ENCODE measurements around the gene OR10A5. TPM values are rescaled to one million over a fixed set of nuclear protein-coding genes. Genes with fewer than 3 reads are reported as not detected.

OR10A5 gene
- total and polyA plus RNA-seq, 9 of the 15 experiments (the other 6 are each of a cell fraction or from before 2014, with no cell fraction given) = 0.14 TPM; not detected in 8

DNA sequence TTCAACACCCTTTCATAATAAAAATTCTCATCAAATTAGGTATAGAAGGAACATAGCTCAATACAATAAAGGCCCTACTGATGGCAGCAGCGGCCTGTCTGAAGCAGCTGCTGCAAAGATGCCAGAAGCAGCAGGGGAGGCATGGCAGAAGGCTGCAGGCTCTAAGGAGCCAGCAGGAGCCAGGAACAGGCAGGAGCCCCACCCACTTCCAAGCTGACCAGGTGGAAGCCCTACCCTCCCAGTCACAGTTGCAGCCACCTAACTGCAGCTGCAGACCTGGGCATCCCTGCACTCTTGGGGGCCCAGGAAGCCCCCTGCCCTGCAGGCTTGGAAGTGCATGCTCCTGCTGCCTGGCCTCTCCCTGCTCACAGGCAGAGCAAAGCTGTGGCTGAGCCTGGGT lies 27.8 kb upstream of the OR10A5 start (continued):
- TF ChIP-seq OTX1 (CRISPR knock-in tag; IDR thresholded peaks at IDR 0.05) = no peak
- TF ChIP-seq ZNF57 (CRISPR knock-in tag; IDR thresholded peaks at IDR 0.05) = no peak

GRCh38 chr11:6818967-6819366 lies 26.5 kb upstream of the OR10A5 start:
- H3K79me2 ChIP-seq (ENCODE audit: control insufficient read depth, insufficient read depth, low read length) = no peaks in the 10 kb centered on the region
- ChIA-PET POLR2A (no interaction called here), CTCF (ENCODE audit: low intra/inter-chr PET ratio) (interaction anchor here (0.6 kb wide), 1 partner anchor 301 kb away, joined by 3 read pairs; no protein-coding TSS in a partner anchor)
- no peak overlapping the region for H3K4me3 ChIP-seq
- no peak for DNase-seq (ENCODE audit: extremely low read depth in 1 of 4, low spot score in 3 of 4)
- H3K36me3 ChIP-seq (ENCODE audit: control insufficient read depth, insufficient read depth, low read length) = no peaks in the 10 kb centered on the region
- no peaks in the 10 kb centered on the region for H3K4me1 ChIP-seq (replicated peaks in 1 of 2; ENCODE audit: control insufficient read depth in 2 of 2, insufficient read depth in 2 of 2, low read length in 2 of 2)
- H3K9me1 ChIP-seq (ENCODE audit: control insufficient read depth, insufficient read depth, low read length) = no peaks in the 10 kb centered on the region
- no peaks in the 10 kb centered on the region for H3K9me3 ChIP-seq (replicated peaks; ENCODE audit: control insufficient read depth, insufficient read depth, low read depth, low read length)
- no peak overlapping the region for H3K4me2 ChIP-seq (ENCODE audit: insufficient read depth, low read length)
- no peaks in the 10 kb centered on the region for H4K20me1 ChIP-seq (replicated peaks; ENCODE audit: control insufficient read depth, insufficient read depth, low read length)
- in situ Hi-C loops (cut with MboI) (no loop called here), intact Hi-C loops (cut with micrococcal nuclease) (loop anchor here (10.0 kb wide), 1 partner anchor 276 kb away; no protein-coding TSS in a partner anchor)
- BruUV-seq (replicated peaks) = no TSS peak
- no peak overlapping the region for H2AFZ ChIP-seq (ENCODE audit: low read depth, low read length)
- ATAC-seq = no peak
- FAIRE-seq = no peak
- H3K27ac ChIP-seq (ENCODE audit: extremely low read depth, low read depth, low read length) = no peak overlapping the region
- WGBS (ENCODE audit: insufficient coverage, low coverage, missing lambda C conversion rate) = 16% methylated on average over 5 of the region's 5 CpGs
- no peak for TF ChIP-seq RBM25 (IDR thresholded peaks at IDR 0.05; ENCODE audit: low read depth, low read length, severe bottlenecking)
- no peak for TF ChIP-seq RBM15 (IDR thresholded peaks at IDR 0.05; ENCODE audit: insufficient read depth, low read length)
- TF ChIP-seq C11orf30 (IDR thresholded peaks at IDR 0.05; ENCODE audit: low read depth) = no peak
- no peak for TF ChIP-seq CHCHD3 (CRISPR knock-in tag; IDR thresholded peaks at IDR 0.05)
- TF ChIP-seq ZNF121 (CRISPR knock-in tag; conservative IDR thresholded peaks at IDR 0.05) = no peak
- no peak for TF ChIP-seq HMG20A (CRISPR knock-in tag; conservative IDR thresholded peaks at IDR 0.05)
- TF ChIP-seq TARDBP (IDR thresholded peaks at IDR 0.05) = no peak
- no peak for TF ChIP-seq ZNF512 (tag; IDR thresholded peaks at IDR 0.05)
- no peaks in the 10 kb centered on the region; a peak in 1 of 5 replicates for H3K27me3 ChIP-seq (ENCODE audit: control insufficient read depth in 2 of 2, insufficient read depth in 2 of 2, low read length in 2 of 2)
- H3K9ac ChIP-seq (ENCODE audit: insufficient read depth in 1 of 2, low read depth in 2 of 2, low read length in 2 of 2) = no peak overlapping the region

Data from K562 (cell line).